GOT3 (cell line): Measurements from ENCODE around the gene CEP126.
A peak's percentile ranks its signal among the peaks of the same experiment; 100 is the strongest.
"Not testable (repeated sequence)": the region's sequence is repeated elsewhere in the genome, so short reads cannot be mapped to it uniquely, and the experiment has no call there.

Source experiments
- DNase-seq: peaks from one replicate; lab custom pipeline; 2025; ENCODE audit warnings: mixed read lengths; lab: John Stamatoyannopoulos, UW

CEP126 gene

DNA sequence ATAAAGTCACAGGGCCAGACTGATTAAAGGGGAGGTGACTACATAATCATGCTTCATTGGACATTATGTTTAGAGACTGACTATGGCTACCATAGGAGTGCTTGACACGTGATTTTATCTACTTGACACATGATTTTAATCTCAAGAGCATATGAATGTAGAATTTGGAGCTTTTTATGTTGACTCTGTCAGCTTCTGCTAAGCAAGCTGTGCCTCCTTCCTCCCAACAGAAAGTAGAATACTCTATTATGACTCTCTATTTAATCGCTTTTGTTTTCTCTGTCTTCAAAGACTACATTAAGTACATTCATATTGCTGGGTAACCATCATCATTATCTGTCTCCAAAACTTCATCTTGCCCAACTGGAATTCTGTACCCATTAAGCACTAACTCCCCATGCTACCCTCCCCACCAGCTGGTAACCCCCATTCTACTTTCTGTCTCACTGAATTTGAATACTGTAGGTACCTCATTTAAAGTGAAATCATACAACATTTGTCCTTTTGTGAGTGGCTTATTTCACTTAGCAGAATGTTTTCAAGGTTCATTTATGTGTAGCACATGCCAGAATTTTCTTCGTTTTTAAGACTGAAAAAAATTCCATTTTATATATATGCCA, 26.2 kb downstream of the CEP126 start:
- DNase-seq, result no peak

DNA sequence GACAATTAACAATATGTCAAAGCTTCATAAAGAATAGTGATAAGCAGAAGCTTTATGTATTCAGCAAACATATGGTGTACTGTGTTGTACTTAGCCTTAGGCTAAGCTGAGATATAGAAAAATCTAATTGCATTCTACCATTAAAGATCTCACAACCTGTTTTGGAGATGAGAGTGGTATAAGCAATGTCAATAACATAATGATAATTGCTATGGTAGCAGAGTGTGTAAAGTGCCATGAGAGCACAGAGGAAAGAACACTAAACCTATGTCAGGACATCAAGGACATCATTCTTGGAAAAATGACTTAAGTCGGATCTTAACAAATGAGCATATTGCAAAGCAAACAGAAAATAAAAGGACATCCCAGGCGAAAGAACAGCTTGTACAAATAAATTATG, 30.1 kb downstream of the CEP126 start:
- DNase-seq, result no peak

- DNase-seq, result no peak
Observed at GRCh38 chr11:101945448-101945847, 30.6 kb downstream of the CEP126 start.

DNA sequence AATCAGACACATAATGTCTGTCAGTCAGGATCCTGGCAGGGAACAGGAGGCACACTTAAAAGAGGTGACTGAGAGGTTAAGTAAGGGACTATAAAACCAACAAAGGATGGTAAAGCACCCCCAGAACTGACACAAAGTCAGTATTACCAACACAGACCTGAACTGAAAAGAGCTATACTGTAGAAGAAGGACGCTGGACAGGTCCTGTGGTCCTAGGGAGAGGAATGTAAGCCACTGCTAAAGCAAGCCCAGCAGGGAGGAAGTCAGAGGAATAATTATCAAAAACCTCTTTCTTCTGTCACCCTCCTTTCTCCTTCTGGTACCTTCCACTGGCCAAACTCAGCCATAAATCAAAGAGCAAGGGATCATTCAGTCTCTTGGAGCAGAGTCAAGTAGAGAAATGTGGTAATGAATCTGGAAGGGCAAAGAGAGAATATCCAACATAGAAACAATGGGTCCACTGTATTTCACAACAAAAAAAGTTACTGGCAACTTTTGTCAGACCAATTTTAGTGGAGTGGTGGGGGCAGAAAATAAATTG, 34.9 kb downstream of the CEP126 start:
- no peak for DNase-seq

- DNase-seq, result no peak
Observed at GRCh38 chr11:101955278-101955677, 40.5 kb downstream of the CEP126 start.

DNA sequence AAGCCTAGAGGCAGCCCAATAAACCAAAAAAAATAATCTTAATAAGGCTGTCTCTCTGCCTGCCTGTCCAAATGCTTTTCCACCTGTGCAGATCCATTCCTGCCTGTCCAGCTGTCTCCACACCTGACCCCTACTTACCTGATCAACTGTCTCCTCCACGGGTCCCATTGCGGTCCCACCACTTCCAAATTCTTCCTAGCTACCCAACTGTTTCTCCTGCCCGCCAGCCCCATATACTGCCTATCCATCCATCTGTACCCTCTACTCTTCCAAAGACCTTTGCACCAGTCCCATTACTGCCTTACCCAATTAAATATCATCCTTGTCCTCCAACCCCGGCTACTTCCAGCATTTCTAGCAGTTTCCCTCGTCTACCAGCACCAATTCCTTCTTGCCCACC, 40.9 kb downstream of the CEP126 start:
- no peak for DNase-seq

- no peak for DNase-seq
Observed at GRCh38 chr11:101960231-101960630, 45.4 kb downstream of the CEP126 start.

- DNase-seq, result not testable (repeated sequence)
Observed at GRCh38 chr11:101964200-101964599, 49.4 kb downstream of the CEP126 start.

- no peak for DNase-seq
Observed at GRCh38 chr11:101974255-101974654, 59.4 kb downstream of the CEP126 start.

- DNase-seq, result no peak
Observed at GRCh38 chr11:101974771-101975170, 60.0 kb downstream of the CEP126 start.

- no peak for DNase-seq
Observed at GRCh38 chr11:101975734-101976133, 60.9 kb downstream of the CEP126 start.

DNA sequence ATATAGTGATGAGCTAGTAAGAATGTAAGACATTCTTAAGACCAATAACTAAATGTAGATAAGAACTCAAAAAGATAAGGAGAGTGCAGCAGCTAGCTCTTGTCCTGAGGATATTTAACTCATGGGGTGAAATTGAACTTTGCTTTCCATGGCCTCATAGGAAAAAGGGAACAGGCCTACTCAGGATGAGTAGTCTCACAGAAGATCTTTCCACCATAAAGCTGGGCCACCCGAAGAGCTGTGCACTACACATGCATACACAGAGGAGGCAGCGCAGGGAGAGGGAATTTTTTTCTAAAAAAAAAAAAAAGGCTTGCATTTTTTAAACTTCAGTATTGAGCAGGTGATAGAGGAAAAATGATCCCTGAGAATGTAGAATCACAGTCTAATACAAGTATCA, 72.6 kb downstream of the CEP126 start:
- no peak for DNase-seq

DNA sequence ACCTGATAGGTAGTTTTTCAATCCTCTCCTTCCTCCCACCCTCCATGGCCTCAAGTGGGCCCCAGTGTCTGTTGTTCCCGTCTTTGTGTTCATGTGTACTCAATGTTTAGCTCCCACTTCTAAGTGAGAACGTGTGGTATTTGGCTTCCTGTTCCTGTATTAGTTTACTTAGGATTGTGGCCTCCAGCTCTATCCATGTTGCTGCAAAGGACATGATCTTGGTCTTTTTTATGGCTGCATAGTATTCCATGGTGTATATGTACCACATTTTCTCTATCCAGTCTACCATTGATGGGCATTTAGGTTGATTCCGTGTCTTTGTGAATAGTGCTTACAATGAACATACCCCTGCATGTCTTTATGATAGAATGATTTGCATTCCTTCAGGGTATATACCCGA, 78.4 kb downstream of the CEP126 start:
- DNase-seq, result no peak

GRCh38 chr11:101994052-101994469, 79.3 kb downstream of the CEP126 start:
- DNase-seq, result not testable (repeated sequence)

- no peak for DNase-seq
Observed at GRCh38 chr11:101996111-101996510, 81.3 kb downstream of the CEP126 start.

- no peak for DNase-seq
Observed at GRCh38 chr11:102001657-102002338, 87.0 kb downstream of the CEP126 start.

DNA sequence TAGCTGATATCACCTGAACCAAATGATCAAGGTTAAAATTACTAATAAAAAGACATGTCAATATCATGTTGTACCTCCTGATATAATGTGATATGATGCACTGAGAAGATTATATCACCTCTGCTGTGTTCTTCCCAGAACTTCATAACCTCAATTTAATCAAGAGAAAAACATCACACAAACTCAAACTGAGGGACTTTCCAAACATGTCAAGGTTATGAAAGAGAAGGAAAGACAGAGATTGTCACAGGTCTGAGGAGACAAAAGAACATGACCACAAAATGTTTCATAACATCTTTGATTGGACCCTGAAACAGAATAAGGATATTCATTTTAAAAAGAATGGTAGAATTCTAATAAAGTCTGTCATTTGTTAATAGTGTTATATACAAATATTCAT, 89.4 kb downstream of the CEP126 start:
- no peak for DNase-seq

GRCh38 chr11:102005306-102005705, 90.5 kb downstream of the CEP126 start:
- no peak for DNase-seq

DNA sequence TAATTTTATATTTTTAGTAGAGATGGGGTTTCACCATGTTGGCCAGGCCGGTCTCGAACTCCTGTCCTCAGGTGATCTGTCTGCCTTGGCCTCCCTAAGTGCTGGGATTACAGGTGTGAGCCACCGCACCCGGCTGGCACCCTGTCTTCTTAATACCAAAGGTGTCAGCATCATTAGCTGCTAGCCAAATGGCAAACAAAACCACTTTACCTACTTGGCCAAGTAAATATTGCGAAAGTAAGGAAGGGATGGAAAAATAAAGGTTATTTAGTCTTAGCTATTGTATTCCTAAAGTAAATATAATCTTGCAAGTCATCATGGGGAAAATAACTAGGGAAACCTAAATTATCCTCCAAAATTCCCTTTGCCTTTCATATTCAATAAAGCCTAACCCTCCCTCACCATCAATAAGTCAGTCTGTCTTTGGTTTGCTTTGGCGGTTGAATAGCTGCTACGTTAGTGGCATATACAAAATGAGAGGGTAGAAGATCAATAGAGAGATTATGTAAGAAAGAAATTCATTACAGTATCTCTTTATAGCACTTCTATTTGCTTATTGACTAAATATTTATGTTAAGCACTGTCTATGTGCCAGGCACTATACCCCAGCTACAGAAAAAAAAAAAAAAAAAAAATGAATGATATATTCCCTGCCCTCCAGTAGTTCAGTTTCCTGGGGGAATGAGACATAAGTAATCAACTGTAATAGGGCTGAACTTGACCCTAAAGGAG, 92.2 kb downstream of the CEP126 start:
- DNase-seq, result no peak

DNA sequence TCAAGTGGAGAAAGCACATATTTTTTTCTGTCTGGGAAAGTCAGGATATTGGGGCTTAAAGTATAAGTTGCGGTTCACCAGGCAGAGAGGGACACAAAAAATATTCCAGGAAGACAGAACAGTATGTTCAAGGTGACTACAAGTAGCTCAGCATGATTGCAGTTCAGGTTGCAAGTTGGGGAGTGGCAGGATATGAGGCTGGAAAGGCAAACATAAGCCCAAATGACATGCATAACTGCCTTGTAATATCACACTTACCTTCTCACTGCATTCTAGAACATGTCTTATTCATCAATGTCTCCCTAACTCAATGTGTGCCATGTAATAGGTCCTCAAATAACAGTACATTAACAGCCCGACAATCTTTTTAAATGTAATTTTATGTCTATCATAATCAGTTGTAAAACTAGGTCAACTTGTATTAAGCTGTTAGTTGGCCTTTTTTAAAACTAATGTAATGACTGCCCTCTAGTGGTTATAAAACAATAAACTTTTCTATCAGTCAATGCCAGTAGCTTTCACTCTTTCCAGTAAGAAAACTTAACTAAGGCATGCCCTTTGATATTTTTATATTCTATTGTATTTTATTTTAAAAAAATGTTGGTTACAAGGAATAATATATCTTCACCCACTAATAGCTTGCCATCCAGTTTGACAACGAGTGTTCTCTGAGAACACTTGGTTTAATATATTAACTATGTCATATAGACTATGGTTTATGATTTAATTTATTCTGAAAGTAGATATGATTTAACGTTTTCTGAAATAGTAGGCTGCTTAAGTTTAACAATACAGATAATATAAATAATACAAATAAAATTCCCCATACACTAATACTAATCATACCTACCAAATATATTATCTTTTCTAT, 93.0 kb downstream of the CEP126 start:
- DNase-seq, result no peak

DNA sequence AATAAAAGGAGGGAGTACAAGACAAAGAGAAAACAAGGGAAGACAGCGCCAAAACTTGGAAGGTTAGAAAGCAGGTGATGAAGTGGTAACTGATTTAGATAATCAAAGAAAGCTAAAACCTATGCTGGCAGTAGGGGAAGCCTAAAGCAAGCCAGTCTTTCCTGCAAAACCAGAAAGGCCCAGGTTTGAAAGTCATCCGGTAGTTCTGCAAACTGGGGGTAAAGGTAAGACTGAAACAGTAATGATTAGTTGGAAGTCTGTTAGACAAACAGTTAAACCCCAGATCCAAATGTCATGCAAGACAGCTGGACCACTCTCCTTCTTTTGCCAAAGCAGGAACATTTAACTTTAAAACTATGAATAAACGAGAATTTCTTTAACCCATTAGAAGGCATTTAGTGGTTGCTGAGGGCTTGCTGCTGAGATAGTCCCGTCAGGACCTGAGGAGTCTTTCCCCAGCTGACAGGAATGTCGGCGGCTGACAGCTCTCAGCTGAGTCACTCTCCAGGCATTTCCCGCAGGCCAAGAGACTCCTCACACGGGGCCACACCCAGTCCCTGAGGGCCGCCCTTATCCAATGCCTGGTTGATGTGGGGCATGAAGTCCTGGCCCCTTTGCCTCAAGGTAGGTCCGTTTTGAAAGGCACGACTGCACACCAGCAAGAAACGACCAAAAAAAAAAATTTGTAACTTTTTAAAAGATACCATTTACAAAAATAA, 96.1 kb downstream of the CEP126 start:
- peak; percentile 1 for DNase-seq
